ENCODE measurements around the gene AKAP10. TPM values are rescaled to one million over a fixed set of nuclear protein-coding genes. Genes with fewer than 3 reads are reported as not detected.
A peak's percentile ranks its signal among the peaks of the same experiment; 100 is the strongest.
"Not testable (repeated sequence)": the region's sequence is repeated elsewhere in the genome, so short reads cannot be mapped to it uniquely, and the experiment has no call there.

The AKAP10 gene, protein sequence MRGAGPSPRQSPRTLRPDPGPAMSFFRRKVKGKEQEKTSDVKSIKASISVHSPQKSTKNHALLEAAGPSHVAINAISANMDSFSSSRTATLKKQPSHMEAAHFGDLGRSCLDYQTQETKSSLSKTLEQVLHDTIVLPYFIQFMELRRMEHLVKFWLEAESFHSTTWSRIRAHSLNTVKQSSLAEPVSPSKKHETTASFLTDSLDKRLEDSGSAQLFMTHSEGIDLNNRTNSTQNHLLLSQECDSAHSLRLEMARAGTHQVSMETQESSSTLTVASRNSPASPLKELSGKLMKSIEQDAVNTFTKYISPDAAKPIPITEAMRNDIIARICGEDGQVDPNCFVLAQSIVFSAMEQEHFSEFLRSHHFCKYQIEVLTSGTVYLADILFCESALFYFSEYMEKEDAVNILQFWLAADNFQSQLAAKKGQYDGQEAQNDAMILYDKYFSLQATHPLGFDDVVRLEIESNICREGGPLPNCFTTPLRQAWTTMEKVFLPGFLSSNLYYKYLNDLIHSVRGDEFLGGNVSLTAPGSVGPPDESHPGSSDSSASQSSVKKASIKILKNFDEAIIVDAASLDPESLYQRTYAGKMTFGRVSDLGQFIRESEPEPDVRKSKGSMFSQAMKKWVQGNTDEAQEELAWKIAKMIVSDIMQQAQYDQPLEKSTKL
- polyA plus RNA-seq (ENCODE audit: insufficient read depth in 1 of 5, insufficient read length in 5 of 5, low replicate concordance in 1 of 5), result 10 to 100 TPM; 22.7 to 34.2 (median 29.4) TPM
- long read RNA-seq, donor 1, full-length matches to known transcripts, result 4 of 4 reads
- long read RNA-seq, donor 1, partial matches to known transcripts, result 0 of 4 reads
- long read RNA-seq, donor 1, other reads (novel, unspliced or antisense), result 0 of 4 reads
- long read RNA-seq, donor 2, result 0 reads
- long read RNA-seq, donor 3, full-length matches to known transcripts, result 4 of 4 reads
- long read RNA-seq, donor 3, partial matches to known transcripts, result 0 of 4 reads
- long read RNA-seq, donor 3, other reads (novel, unspliced or antisense), result 0 of 4 reads
- long read RNA-seq, donor 4, full-length matches to known transcripts, result 3 of 3 reads
- long read RNA-seq, donor 4, partial matches to known transcripts, result 0 of 3 reads
- long read RNA-seq, donor 4, other reads (novel, unspliced or antisense), result 0 of 3 reads
- long read RNA-seq, donor 5, full-length matches to known transcripts, result 6 of 6 reads
- long read RNA-seq, donor 5, partial matches to known transcripts, result 0 of 6 reads
- long read RNA-seq, donor 5, other reads (novel, unspliced or antisense), result 0 of 6 reads
- long read RNA-seq, donor 6, full-length matches to known transcripts, result 5 of 5 reads
- long read RNA-seq, donor 6, partial matches to known transcripts, result 0 of 5 reads
- long read RNA-seq, donor 6, other reads (novel, unspliced or antisense), result 0 of 5 reads
- long read RNA-seq, donor 7, full-length matches to known transcripts, result 3 of 3 reads
- long read RNA-seq, donor 7, partial matches to known transcripts, result 0 of 3 reads
- long read RNA-seq, donor 7, other reads (novel, unspliced or antisense), result 0 of 3 reads
- long read RNA-seq, donor 8, result 0 reads

DNA sequence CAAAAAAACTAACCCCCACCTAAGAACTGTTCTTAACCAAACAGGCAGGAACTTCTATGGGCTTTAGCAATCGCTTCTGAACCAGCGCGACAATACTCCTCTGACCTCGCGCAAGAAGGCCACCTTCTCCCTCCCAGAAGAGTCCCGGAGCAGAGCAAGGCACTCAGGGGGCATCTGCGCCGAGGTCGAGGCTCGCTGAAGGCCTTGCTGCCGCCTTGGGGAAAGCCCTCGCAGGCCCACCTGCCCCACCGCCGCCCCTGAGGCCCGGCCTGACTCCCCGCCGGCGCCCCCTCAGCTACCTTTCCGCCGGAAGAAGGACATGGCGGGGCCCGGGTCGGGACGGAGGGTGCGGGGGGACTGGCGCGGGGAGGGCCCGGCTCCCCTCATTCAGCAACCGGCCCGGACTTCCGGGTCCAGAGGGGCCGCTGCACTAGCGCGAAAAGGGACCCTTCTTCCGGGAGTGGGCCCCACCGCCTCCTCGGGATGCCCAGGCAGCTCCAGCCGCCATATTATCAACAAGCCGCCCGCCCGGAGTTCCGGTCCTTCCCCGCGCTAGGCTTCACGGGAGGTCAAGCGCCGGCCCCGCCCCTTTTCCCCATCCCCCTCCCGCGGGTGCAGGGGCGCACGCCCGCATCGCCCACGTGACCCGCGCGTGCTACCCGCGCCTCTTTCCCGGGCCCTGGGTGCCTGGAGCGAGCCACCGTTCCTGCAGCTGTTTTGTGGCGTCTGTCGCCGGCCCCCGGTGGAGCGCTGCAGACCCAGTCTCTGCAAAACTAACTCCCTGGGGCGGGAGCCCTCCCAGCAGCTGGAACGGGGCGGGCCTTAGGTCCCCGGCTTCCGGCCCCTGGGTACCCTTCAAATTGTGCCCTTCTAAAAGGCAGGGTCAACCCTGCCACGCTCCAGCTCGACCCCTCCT is at the start of gene AKAP10:
Gene AKAP10, minus strand, starts transcription at position 536 of the 916 bp plus-strand sequence. Its CDS starts 149 bp downstream, at position 387.
- DNase-seq, result peak; percentile 87 to 88

DNA sequence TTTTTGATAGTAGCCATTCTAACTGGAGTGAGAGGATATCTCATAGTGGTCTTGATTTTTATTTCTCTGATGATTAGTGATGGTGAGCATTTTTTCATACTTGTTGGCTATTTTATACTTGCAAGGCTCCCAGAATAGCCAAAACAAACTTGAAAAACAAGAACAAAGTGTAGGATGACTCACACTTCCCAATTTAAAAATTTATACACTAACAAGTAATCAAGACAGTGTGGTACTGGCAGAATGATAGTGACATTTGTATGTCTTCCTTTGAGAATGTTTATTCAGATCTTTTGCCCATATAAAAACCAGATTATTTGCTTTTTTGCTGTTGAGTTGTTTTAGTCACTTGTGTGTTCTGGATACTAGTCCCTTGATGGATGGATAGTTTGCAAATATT is 49.3 kb upstream of the AKAP10 start:
- no peak for DNase-seq

DNA sequence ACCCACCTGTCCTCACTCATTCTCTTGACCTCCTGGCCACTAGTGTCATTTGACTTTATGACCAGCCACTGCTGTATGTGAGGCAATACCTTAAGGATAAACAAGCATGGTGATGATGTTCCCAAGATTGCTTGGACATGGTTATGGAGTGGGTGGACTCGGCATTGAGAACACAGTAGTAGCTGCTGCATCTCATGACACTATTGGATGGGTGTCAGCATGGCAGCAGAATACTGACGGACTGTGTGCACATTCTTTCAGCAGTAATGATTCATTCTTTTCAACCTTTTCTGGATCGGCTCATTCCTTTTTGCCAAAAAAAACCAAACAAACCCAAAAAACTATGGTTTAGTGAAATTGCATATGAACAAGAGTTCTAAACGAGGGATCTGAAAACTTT is 45.1 kb upstream of the AKAP10 start:
- no peak for DNase-seq

DNA sequence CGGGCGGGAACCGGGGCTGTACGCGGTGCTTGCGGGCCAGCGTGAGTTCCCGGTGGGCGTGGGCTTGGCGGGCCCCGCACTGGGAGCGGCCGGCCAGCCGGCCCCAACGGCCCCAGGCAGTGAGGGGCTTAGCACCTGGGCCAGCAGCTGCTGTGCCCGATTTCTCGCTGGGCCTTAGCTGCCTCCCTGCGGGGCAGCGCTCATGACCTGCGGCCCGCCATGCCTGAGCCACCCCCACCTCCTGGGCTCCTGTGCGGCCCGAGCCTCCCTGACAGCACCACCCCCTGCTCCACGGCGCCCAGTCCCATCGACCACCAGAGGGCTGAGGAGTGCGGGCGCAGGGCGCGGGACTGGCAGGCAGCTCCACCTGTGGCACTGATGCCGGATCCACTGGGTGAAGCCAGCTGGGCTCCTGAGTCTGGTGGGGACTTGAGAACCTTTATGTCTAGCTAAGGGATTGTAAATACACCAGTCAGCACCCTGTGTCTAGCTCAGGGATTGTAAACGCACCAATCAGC is 38.9 kb upstream of the AKAP10 start:
- not testable (repeated sequence) for DNase-seq

DNA sequence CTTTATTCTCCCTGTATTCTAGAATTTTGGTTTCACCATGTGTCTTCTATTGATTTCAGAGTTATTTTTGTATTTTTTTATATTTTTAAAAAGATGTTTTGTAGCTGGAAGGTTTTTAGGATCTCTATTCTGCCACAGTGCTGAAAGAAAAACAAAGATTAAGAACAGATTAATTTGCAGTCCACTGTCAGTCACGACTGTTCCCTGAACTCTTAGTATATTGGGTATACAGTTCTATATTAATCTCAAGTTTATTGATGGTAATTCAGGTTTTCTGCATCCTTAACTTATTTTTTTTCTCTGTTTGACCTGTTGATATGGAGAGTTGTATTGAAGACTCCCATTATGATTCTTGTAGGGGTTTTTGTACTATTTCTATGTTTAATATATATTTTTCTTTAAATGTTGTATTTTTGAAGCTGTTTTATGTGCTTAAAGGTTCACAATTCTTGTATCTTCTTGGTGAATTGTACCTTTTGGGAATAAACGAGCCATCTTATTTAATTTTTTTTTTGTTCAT is 34.4 kb upstream of the AKAP10 start:
- DNase-seq, result no peak

DNA sequence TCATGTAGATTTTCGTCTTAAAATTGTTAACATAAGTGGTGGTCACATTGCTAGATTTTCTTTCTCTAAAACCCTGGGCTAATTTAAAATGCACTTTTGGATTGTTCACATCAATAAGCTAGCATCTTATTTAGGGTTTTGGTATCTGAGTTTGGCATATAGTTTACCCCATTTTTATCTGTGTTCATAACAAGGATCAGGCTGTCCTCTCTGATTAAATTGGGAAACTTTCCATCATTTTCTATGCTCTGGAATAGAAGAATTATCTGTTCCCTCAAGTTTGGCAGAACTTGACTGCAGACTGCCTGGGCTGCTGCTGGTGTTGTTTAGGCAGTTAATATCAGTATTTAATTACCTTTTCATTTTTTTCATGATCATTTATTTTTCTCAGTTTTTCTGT is 33.3 kb upstream of the AKAP10 start:
- DNase-seq, result no peak

DNA sequence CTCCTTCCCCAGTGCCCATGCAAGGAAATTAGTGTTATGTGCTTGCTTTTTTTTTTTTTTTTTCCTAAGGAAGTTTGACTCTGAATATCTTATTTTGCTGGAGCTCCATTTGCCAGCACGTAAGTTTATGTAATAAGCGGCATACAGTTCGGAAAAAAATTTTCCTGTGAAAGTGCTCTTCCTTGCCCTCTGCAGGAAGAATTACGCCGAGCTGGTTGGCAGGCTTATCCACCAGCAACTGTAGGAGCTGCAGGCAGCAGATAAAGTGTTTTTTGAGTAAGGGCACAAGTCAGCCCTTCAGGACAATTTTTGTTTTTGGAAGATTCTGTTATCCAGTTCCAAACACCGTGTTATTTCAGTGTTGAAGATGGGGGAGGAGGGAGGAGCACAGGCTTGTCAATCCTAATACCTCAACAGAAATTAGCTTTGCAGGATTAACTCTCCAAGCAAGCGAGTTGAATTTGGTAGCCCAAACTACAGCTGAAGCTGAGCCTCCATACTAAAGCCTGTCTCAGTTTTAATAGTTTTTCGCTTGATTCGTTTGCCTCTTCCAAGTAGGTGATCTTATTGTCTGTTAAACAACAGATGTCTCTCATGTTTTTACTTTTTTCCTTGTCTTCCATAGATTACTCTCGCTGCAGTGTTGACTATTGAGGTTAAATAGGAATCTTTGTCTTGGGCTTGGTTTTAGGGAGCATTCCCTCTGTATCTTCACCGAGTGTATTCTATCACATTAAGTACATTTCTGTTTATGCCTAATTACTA is 32.7 kb upstream of the AKAP10 start:
- DNase-seq, result peak in 1 of 2 donors; percentile 19

DNA sequence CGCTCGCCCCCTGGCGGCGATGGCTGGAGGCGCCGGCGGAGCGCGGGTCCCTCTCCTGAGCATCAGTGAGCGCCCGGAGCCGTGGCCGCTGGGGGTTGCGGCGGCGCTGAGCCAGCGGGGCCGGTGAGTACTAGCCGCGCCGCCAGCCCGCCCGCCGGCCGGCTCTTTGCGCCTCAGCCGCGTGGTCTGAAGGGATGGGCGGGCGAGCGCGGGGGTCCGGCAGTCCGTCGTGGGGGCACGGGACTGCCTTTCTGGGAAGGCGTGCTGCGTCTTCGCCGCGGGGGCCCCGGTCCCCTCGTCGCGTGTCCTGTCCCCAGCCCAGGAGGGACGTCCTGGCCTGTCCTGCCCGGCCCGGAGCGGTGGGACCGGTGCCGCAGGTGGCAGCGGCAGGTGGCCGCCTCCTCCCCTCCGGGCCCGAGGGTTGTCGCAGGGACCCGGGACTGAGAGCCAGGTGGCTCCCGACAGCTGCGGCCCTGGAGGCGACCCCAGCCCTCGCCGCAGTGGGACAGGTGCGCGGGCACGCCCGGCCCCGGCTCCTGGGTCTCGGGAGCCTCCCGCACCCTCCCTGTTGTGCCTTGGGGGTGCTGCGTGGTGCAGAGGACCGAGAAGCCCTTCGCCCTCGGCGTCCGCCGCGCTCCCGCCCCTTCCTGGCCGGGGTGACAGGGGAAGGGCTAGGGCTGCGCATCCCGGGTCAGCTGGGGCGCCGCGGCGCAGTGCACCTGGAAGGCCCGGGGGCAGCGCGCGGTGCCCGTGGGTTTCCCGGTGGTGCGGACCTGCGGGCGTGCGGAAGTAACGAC is 31.9 kb upstream of the AKAP10 start, which contains the start of gene SPECC1:
Gene SPECC1, plus strand, starts transcription at position 58 of the 797 bp plus-strand sequence. CDS start 87,293 bp downstream, outside the sequence.
- DNase-seq, result peak; percentile 54 to 57

DNA sequence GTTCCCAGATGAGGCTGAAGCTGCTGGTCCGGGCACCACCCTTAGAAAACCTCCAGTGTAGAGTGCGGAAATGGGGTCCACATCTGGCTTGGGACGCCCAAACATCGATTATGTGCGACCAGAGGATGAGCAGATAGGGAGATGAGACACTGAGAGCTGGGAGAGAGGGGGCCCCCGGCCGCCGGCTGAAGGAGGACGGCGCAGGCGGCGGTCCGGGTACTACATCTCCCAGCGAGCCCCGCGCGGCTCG is 31.3 kb upstream of the AKAP10 start:
- DNase-seq, result no peak

DNA sequence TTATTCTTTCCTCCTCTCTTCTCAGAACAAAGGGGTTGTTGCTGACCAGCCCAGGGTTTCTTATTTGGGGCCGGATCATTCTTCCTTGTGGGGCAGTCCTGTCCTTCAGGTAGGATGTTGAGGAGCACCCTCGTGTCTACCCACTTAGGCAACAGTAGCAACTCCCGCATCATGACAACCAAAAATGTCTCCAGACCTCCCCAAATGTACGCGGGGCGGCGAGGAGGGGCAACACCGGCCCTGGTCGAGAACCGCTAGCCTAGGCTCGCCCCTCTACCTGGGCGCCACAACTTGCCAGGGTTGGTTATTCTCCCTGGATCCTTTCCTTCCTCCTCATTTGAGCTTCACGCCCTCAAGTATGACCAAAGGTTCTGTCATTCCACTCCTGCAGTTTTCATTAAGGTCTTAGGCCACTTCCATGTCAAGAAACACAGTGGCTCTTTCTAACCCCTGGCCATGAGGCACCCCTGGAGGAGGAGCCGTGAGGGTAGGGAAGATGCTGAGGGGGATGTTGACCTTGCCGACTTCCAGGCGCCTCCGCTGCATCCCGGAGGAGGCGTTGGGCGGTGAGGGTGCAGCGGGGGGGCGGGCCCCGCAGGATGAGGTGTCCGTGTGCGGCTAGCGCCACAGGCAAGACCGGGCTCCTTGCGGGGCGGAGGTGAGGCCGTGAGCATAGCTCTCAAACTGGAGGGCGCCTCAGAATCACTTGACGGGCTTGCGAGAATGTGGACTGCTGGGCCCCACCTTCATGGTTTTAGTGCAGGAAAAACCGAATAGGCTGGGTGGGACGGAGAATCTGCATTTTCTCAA is 30.8 kb upstream of the AKAP10 start:
- no peak for DNase-seq

DNA sequence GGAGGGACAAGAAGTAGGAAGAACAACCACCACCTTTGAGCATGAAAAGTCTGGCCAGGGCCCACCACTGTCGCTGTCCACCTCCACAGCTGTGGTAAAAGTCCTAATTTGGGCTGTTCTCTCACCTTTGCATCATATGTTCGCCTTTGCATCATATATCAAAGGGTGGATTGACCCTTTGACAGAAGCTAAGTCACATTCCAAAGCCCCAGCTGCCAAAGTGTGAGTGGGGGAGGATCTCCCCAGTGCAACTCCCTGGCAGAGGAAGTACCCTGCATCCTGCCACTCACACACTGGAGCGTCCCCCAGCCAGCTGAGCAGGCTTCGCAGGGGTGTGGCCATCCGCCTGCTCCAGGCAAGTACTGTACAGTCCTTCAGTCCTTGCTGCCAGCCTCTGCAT is 18.9 kb upstream of the AKAP10 start:
- DNase-seq, result no peak

DNA sequence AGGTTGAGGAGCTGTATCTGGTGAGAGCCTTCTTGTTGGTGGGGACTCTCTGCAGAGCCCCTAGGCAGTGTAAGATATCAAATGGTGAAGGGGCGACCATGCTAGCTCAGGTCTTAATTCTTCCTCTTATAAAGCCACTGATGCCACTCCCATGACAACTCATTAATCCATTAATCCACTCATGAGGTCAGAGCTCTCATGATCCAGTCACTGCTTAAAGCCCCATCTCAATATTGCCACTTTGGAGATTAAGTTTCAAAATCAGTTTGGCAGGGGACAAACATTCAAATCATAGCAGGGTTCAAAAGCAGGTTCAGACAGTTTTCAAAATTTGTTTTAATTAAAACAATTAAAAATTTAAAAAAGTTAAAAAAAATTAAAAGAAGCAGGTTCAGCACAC is 18.5 kb upstream of the AKAP10 start:
- no peak for DNase-seq

DNA sequence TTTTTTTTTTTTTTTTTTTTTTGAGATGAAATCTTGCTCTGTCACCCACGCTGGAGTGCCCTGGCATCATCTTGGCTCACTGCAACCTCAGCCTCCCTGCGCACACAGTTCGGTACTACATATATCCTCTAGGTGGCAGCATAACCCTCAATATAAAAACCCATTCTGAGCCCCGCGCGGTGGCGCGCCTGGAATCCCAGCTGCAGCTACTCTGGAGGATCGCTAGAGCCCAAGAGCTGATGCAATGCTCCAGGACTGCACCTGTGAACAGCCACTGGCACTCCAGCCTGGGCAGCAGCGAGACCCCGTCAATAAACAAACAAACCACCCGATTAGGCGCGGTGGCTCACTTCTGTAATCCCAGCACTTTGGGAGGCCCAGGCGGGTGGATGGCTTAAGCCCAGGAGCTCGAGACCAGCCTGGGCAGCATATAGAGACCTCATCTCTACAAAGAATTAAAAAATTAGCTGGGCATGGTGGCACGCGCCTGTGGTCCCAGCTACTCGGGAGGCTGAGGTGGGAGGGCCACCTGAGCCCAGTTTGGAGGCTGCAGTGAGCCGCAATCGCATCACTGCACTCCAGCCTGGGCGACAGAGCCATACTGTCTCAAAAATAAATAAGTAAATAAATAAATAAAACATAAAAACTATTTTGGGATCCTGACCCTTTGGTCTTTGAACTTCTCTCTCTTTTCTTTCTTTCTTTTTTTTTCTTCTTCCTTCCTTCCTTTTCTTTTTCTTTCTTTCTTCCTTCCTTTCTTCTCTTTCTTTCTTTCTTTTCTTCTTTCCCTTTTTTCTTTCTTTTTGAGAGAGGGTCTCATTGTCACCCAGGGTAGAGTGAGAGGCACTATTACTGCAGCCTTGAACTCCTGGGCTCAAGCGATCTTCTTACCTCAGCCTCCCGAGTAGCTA is 15.4 kb upstream of the AKAP10 start:
- DNase-seq, result peak; percentile 83 to 88

DNA sequence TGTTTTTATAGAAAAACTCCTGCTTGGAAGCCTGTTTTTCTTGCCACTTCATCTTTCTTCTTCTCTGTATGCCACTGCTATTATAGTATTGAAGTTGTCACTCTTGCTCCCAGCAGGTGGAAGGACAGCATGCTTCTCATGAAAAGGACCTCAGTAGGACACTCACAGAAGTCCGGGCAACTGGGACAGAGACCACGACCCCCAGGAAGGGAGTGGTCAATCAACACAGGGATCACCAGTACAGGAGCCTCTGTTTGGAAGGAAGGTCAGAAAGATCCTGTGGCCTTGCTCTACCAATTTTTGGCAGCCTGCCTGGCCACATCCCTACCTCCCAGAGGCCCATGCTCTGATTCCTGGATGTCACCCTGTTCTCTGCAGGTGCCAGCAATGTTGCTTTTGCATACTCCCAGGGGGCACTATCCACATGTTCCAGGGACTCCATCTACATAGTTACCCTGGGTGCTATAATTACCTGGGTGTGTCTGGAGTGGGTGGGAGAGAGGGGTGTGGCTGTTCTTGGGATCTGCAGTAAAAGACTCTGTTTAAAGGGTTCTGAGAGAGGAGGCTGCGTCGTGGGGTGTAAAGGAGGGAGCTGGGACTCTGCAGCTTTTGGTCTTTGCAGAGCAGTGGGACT is 13.7 kb upstream of the AKAP10 start:
- DNase-seq, result no peak

DNA sequence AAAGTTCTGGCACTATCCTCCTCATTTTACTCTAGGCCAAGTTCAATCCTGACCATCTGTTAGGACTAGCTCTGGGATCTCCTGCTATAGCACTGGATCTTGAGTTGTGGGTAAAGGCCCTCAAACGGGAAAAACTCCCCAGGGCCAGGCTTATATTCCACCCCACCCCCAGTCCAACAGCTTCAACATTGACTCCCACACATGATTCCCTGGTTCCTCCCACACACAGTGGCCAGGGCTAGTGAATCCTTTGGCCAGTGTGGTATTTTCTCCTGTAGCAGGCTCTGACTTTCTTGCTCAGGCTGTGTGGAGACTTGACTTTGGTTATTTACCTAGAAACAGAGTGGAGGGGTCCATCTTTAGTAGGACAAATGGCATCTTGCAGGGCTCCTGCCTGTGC is 10.3 kb upstream of the AKAP10 start:
- DNase-seq, result no peak

Measured in right lung (tissue), 10 donors.